Choroid plexus epithelial cell (primary cell): ENCODE data around the gene CELF2.

Source experiments
- DNase-seq: peaks from one replicate; pipeline ENCODE4 v3.0.0-alpha.2; 2010; ENCODE audit warnings: low read depth
- H3K4me3 ChIP-seq: 2 replicates; pipeline ENCODE4 v1.5.1; 2011; ENCODE audit warnings: low read depth, mild to moderate bottlenecking, control low read depth, low read length, moderate library complexity
- TF ChIP-seq, protein P1 (sequence below): conservative IDR thresholded peaks from 2 replicates; pipeline ENCODE4 v1.5.1; 2011; ENCODE audit warnings: low read depth, mild to moderate bottlenecking, control low read depth, inconsistent platforms, low read length, moderate library complexity

CELF2 gene

DNA sequence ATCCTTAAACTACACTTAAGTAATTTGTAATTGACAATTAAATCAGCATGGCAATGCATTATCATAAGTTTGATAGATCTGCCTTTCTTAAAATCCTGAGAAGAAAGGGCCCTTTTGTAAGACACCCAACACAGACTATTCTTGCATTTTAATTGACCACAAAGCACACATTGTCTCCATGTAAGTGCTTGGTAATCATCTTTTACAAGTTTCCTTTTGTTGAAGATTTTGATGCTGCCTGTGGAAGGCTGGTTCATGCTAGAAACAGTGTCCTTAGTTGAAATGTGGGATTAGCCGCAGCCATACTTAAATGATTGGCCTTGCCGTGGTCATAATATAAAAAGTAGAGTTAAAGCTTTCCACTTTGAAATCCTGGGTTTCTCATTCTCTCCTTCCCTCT, 32.3 kb upstream of the CELF2 start:
- TF ChIP-seq, protein P1, sequence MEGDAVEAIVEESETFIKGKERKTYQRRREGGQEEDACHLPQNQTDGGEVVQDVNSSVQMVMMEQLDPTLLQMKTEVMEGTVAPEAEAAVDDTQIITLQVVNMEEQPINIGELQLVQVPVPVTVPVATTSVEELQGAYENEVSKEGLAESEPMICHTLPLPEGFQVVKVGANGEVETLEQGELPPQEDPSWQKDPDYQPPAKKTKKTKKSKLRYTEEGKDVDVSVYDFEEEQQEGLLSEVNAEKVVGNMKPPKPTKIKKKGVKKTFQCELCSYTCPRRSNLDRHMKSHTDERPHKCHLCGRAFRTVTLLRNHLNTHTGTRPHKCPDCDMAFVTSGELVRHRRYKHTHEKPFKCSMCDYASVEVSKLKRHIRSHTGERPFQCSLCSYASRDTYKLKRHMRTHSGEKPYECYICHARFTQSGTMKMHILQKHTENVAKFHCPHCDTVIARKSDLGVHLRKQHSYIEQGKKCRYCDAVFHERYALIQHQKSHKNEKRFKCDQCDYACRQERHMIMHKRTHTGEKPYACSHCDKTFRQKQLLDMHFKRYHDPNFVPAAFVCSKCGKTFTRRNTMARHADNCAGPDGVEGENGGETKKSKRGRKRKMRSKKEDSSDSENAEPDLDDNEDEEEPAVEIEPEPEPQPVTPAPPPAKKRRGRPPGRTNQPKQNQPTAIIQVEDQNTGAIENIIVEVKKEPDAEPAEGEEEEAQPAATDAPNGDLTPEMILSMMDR, result no peak
- H3K4me3 ChIP-seq, result no peak overlapping the region
- no peak for DNase-seq

DNA sequence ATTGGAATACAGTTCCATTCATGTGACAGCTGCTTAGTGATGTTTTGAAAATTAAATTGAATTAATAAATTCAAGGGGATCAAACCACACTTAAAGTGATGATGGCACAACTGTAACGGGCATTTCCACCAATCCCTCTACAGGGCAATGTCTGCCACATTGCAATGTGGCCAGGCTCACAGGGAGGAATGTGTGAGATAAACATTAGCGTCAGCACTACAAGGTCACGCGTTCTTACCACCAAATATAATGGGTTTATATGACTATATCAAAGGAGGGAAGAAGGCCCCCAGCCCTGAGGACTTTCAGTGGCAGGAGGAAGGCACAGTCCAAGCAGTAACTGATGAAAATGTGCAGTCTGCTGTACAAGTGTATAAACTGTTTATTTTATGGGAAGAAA, 31.1 kb upstream of the CELF2 start:
- DNase-seq, result no peak
- no peak overlapping the region for H3K4me3 ChIP-seq
- TF ChIP-seq, protein P1, result no peak

DNA sequence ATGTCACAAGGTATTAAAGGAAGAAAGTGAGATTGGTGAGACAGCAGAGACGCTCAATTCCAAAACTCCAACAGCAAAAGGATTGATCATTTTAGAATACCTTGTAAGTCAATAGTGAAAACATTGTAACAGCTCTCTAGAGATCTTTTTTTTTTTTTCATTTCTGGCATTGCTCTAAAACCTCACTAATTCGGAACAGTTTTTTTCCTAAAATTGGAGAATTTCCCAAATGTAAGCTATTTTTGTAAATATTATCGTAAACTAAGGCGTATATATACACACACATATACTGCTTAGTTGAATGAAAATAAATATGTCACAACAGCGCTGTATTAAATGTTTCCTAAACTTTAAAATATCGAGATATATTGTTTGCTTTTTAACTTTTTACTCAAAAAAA, 30.6 kb upstream of the CELF2 start:
- TF ChIP-seq, protein P1, result no peak
- no peak for DNase-seq

DNA sequence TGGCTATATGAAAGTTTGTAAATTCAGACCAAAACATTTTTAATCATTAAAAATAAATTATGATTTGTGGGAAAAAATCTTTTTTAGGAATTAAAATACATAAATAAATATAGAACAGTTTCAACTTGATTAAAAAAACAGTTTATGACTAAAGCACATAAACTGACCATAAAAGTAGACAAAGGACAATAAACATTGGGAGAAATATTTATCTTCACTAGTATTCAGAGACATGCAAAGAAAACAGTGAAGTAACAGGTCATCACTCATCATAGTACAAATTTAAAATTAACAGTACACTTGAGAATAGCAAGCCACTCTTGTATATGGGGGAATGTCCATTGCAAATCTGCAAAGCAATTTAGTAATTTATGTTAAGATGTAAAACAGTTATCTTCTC, 28.0 kb upstream of the CELF2 start:
- H3K4me3 ChIP-seq, result no peak overlapping the region
- DNase-seq, result no peak
- TF ChIP-seq, protein P1, result no peak

More for the DNA sequence above, 30.6 kb upstream of the CELF2 start:
- no peak overlapping the region for H3K4me3 ChIP-seq

DNA sequence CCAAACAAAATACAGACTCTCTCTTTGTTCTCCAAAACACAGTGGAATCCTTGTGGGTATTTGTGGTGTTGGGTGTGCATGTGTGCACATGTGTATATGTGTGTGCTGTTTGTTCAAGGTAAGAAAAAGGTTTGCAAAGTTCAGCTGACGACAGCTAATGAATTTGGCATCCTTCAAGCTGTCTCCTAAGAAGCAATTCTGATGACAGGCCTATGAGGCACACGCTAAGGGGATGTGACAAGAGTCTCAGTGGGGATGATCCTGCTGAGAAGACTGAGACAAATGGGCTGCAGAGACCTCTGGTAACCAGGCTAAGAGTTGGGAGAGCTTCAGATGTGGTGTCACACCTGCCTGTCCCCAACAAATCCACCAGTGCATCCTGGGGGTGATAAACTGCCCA, 26.5 kb upstream of the CELF2 start:
- no peak for DNase-seq
- TF ChIP-seq, protein P1, result no peak
- no peak overlapping the region for H3K4me3 ChIP-seq

DNA sequence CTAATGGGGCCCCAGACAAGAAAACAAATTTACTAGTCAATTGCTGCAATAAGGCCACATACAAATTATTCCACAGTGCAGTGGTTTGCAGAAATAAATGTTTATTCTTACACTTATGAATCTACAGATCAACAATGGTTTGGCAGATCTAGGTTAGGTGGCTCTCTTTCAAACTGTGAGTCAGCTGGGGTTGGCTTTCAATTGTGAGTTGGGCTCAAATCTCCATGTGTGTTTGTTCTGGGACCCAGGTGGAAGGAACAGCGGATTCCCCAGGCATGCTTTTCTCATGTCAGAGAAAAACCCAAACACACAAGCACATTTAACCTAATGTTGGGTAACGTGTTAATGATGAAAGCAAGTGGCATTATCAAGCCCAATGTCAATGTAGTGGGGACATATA, 25.6 kb upstream of the CELF2 start:
- DNase-seq, result no peak
- H3K4me3 ChIP-seq, result no peak overlapping the region
- TF ChIP-seq, protein P1, result no peak

DNA sequence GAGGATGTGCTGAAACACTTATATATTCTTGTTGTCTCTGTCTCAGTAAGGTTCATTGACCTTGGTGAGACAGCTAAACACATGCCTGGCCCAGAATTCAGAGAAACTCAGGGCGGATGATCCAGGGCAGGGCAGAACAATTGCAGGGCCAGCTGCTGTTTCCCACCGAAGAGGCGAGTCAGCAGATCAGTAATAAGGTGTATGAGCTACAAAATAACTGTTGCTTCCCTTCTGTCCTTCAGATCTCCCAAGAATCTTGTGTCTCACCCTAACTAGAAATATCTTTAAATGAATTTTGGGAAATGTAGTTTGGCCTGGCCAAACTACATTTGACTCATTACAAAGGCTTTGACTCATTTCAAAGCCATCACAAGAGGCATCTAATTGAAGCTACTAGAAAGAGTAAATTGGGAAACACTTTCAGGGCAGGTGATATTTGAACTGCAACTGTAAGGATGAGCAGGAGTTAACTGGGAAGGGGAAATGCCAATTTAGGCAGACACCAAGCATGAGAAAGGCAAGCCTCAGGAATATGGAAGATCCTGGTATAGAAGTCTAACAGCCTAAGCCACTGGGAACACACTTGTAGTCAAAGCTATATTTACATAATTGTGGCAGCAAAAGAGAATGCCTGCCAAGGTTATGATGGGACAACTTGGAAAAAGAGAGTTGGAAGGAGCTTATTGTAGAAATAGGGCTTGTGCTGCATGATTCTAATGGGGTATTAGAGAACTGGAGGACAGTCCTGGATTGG, 24.5 kb upstream of the CELF2 start:
- TF ChIP-seq, protein P1, result no peak
- DNase-seq, result no peak
- H3K4me3 ChIP-seq, result no peak overlapping the region
